ENCODE data around the gene SDK1.

Gene SDK1

DNA sequence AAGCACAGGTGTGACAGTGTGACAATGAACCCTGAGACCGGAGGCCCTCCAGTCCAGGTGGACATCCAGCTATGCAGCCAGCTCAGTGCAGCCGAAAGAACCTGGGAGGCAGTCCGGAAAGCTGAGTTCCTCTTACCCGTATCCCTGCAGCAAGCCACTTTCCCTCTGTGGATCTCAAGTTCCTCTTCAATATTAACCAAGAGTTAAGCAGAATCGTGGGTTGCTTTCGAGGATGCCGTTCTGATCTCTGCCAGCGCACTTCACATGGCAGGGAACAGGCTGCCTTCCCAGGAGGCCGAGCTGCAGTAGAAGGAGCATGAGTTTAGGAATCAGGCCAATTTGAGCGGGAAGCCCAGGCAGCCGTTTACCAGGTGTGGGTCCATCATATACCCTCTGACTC lies 591.6 kb downstream of the SDK1 start:
- Histone ChIP-seq H3K27me3 (ENCODE audit: insufficient read depth, low read length, poor library complexity) (peaks cover 2% of the 10 kb centered on the region), H3K36me3 (ENCODE audit: insufficient read depth, low read length) (no peaks in the 10 kb centered on the region), H3K4me1 (ENCODE audit: insufficient read depth, low read length) (no peaks in the 10 kb centered on the region), H3K9me3 (ENCODE audit: insufficient read depth, low read length, severe bottlenecking) (no peaks in the 10 kb centered on the region), H3K27ac (ENCODE audit: low read length) (no peak overlapping the region), H2AFZ (ENCODE audit: low read depth, low read length) (no peak overlapping the region), H3K9ac (ENCODE audit: low read depth, low read length) (no peak overlapping the region), H3K4me2 (ENCODE audit: insufficient read depth, low read length) (no peak overlapping the region), H3K79me2 (ENCODE audit: insufficient read depth, low read length) (no peaks in the 10 kb centered on the region), H4K20me1 (ENCODE audit: insufficient read depth, low read length) (no peaks in the 10 kb centered on the region), H3K4me3 (ENCODE audit: low read depth in 1 of 2, low read length in 2 of 2) (no peak overlapping the region)
- no peak for DNase-seq
- no peak for ATAC-seq (ENCODE audit: insufficient read depth, low read depth)
- no peak for TF ChIP-seq EZH2 (IDR thresholded peaks at IDR 0.05; ENCODE audit: borderline replicate concordance, low read depth, low read length, severe bottlenecking)
- TF ChIP-seq, protein P1, sequence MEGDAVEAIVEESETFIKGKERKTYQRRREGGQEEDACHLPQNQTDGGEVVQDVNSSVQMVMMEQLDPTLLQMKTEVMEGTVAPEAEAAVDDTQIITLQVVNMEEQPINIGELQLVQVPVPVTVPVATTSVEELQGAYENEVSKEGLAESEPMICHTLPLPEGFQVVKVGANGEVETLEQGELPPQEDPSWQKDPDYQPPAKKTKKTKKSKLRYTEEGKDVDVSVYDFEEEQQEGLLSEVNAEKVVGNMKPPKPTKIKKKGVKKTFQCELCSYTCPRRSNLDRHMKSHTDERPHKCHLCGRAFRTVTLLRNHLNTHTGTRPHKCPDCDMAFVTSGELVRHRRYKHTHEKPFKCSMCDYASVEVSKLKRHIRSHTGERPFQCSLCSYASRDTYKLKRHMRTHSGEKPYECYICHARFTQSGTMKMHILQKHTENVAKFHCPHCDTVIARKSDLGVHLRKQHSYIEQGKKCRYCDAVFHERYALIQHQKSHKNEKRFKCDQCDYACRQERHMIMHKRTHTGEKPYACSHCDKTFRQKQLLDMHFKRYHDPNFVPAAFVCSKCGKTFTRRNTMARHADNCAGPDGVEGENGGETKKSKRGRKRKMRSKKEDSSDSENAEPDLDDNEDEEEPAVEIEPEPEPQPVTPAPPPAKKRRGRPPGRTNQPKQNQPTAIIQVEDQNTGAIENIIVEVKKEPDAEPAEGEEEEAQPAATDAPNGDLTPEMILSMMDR (IDR thresholded peaks at IDR 0.05; ENCODE audit: borderline replicate concordance, extremely low read depth, low read length, poor library complexity, severe bottlenecking) = no peak

DNA sequence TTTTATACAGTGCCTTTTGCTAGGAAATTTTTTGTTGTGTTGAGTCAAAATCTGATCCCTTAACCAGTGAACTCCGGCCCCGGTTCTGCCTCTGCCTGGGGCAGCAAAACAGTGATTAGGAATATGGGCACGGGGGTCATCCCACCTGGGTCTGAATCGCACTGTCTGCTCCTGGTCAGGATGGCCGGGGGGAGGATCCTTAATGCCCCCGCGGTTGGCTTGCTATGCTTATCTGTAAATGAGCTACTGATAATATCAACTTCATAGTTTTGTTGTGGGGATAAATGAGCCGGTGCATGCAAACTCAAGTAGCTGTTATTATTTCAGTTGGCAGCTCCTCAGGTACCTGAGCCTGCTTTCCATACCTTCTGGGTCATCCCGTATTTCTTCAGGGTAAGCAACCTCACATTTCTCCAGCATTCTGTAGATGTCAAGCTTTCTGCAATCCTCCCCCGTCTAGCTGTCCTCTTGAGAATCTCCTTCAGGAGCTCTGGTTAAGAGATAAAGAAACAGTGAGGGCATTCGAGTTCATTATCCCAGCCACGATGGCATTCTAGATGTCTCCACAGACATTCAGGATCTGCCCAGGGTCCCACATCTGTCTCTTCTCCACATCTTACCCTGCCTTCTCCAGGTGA lies 592.2 kb downstream of the SDK1 start:
- Histone ChIP-seq H3K9me3 (ENCODE audit: insufficient read depth, low read length, severe bottlenecking) (no peaks in the 10 kb centered on the region), H3K4me3 (ENCODE audit: low read depth in 1 of 2, low read length in 2 of 2) (no peak overlapping the region), H3K4me2 (ENCODE audit: insufficient read depth, low read length) (no peak overlapping the region), H2AFZ (ENCODE audit: low read depth, low read length) (no peak overlapping the region), H4K20me1 (ENCODE audit: insufficient read depth, low read length) (no peaks in the 10 kb centered on the region), H3K27ac (ENCODE audit: low read length) (no peak overlapping the region), H3K36me3 (ENCODE audit: insufficient read depth, low read length) (no peaks in the 10 kb centered on the region), H3K27me3 (ENCODE audit: insufficient read depth, low read length, poor library complexity) (peaks cover 2% of the 10 kb centered on the region), H3K9ac (ENCODE audit: low read depth, low read length) (no peak overlapping the region), H3K79me2 (ENCODE audit: insufficient read depth, low read length) (no peaks in the 10 kb centered on the region), H3K4me1 (ENCODE audit: insufficient read depth, low read length) (no peaks in the 10 kb centered on the region)
- DNase-seq (no peak), ATAC-seq (ENCODE audit: insufficient read depth, low read depth) (no peak)
- TF ChIP-seq, protein P1 (IDR thresholded peaks at IDR 0.05; ENCODE audit: borderline replicate concordance, extremely low read depth, low read length, poor library complexity, severe bottlenecking) = no peak
- TF ChIP-seq EZH2 (IDR thresholded peaks at IDR 0.05; ENCODE audit: borderline replicate concordance, low read depth, low read length, severe bottlenecking) = no peak

DNA sequence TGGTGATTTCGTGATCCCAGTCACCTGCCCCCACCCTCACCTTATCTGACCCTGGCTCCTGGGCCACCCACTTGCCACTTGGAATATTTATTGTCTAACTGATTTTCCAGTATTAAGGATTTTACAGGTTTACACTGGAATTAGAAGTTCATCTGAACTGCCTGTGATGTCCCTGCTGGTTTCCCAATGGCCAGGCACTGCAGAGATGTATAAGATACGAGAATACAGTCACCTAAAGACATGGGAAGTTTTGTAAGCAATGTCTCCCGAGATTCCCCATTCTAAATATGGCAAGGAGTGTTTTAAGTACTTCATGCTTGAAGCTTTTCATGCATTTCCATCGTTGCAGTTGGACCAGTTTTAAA lies 592.7 kb downstream of the SDK1 start:
- Histone ChIP-seq H3K4me2 (ENCODE audit: insufficient read depth, low read length) (no peak overlapping the region), H3K36me3 (ENCODE audit: insufficient read depth, low read length) (no peaks in the 10 kb centered on the region), H3K79me2 (ENCODE audit: insufficient read depth, low read length) (no peaks in the 10 kb centered on the region), H4K20me1 (ENCODE audit: insufficient read depth, low read length) (no peaks in the 10 kb centered on the region), H3K27ac (ENCODE audit: low read length) (no peak overlapping the region), H2AFZ (ENCODE audit: low read depth, low read length) (no peak overlapping the region), H3K4me3 (ENCODE audit: low read depth in 1 of 2, low read length in 2 of 2) (no peak overlapping the region), H3K4me1 (ENCODE audit: insufficient read depth, low read length) (no peaks in the 10 kb centered on the region), H3K9ac (ENCODE audit: low read depth, low read length) (no peak overlapping the region), H3K27me3 (ENCODE audit: insufficient read depth, low read length, poor library complexity) (peaks cover 2% of the 10 kb centered on the region), H3K9me3 (ENCODE audit: insufficient read depth, low read length, severe bottlenecking) (no peaks in the 10 kb centered on the region)
- ATAC-seq (ENCODE audit: insufficient read depth, low read depth) (no peak), DNase-seq (no peak)
- TF ChIP-seq, protein P1 (IDR thresholded peaks at IDR 0.05; ENCODE audit: borderline replicate concordance, extremely low read depth, low read length, poor library complexity, severe bottlenecking) = no peak
- TF ChIP-seq EZH2 (IDR thresholded peaks at IDR 0.05; ENCODE audit: borderline replicate concordance, low read depth, low read length, severe bottlenecking) = no peak
